Chondrocyte (in vitro differentiated cells): Measurements from ENCODE around the gene BAAT. TPM values are rescaled to one million over a fixed set of nuclear protein-coding genes. Genes with fewer than 3 reads are reported as not detected.

Experiments
- DNase-seq: peaks from one replicate; pipeline ENCODE4 v3.0.0; 2021; ENCODE audit warnings: mixed read lengths, low spot score
- H3K27ac Mint-ChIP-seq: one replicate; pipeline ENCODE4 v1.8.0; 2021; ENCODE audit warnings: mild to moderate bottlenecking, moderate library complexity, mixed read lengths; ENCODE audit not compliant: unreplicated experiment
- H3K27me3 Mint-ChIP-seq: 2 replicates; pipeline ENCODE4 v1.8.0; 2021; ENCODE audit warnings: low read depth, mixed read lengths
- H3K36me3 Mint-ChIP-seq: 2 replicates; pipeline ENCODE4 v1.8.0; 2021; ENCODE audit warnings: low read depth, mixed read lengths
- H3K4me1 Mint-ChIP-seq: 2 replicates; pipeline ENCODE4 v1.8.0; 2021; ENCODE audit warnings: low read depth, mild to moderate bottlenecking, mixed read lengths
- H3K4me3 Mint-ChIP-seq: one replicate; pipeline ENCODE4 v1.8.0; 2021; ENCODE audit warnings: mild to moderate bottlenecking, moderate library complexity, mixed read lengths; ENCODE audit not compliant: unreplicated experiment
- H3K9me3 Mint-ChIP-seq: 2 replicates; pipeline ENCODE4 v1.8.0; 2021; ENCODE audit warnings: low read depth, mixed read lengths
- total RNA-seq: library from RNA; stranded (reverse); gene quantifications from 3 replicates; pipeline ENCODE4 v1.2.1, GENCODE V29; 2021
- TF ChIP-seq, protein P1 (sequence below): fragments of 200-600 bp; sonication (generic); IDR thresholded peaks from 2 replicates; pipeline ENCODE4 v1.5.0; 2021; ENCODE audit warnings: antibody characterized with exemption, mild to moderate bottlenecking, moderate library complexity

BAAT gene
- total RNA-seq, 1 donor from 2014 or later: 0.10 TPM

DNA sequence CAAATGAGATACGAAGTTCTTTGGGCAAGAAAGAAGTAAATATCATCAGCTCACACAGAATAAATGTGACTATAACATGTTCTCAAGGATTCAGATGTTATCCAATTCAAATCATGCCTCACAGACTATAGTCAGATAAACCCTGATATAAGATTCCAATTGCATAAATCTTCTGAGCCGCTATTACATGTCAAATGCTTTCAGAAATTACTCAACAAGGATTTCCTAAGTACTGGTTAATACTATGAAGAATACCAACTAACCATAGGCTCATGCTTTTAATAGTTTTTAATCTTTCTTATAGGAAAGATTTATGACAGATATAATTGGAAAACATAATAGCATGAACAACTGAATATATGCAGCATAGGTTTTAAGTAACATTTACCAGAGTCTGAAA, 73.6 kb downstream of the BAAT start:
- DNase-seq: no peak
- H3K9me3 Mint-ChIP-seq: no peaks in the 10 kb centered on the region
- H3K4me3 Mint-ChIP-seq: no peak overlapping the region
- TF ChIP-seq, protein P1, sequence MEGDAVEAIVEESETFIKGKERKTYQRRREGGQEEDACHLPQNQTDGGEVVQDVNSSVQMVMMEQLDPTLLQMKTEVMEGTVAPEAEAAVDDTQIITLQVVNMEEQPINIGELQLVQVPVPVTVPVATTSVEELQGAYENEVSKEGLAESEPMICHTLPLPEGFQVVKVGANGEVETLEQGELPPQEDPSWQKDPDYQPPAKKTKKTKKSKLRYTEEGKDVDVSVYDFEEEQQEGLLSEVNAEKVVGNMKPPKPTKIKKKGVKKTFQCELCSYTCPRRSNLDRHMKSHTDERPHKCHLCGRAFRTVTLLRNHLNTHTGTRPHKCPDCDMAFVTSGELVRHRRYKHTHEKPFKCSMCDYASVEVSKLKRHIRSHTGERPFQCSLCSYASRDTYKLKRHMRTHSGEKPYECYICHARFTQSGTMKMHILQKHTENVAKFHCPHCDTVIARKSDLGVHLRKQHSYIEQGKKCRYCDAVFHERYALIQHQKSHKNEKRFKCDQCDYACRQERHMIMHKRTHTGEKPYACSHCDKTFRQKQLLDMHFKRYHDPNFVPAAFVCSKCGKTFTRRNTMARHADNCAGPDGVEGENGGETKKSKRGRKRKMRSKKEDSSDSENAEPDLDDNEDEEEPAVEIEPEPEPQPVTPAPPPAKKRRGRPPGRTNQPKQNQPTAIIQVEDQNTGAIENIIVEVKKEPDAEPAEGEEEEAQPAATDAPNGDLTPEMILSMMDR: no peak
- peaks cover 35% of the 10 kb centered on the region for H3K27me3 Mint-ChIP-seq
- H3K36me3 Mint-ChIP-seq: no peaks in the 10 kb centered on the region
- no peaks in the 10 kb centered on the region for H3K4me1 Mint-ChIP-seq
- H3K27ac Mint-ChIP-seq: no peak overlapping the region

Other genes starting within 250 kb of the BAAT start
- gene MRPL50, start 13.6 kb upstream of the BAAT start, total RNA-seq: 5.9 to 8.2 TPM (median 7.2 TPM) in 3 replicates
- 17.9 to 21.0 TPM (median 18.5 TPM) in 3 replicates for gene ZNF189, start 13.8 kb upstream of the BAAT start, total RNA-seq
- 0.25 TPM in 1 of 3 replicates, not detected in the others for gene ALDOB, start 50.8 kb upstream of the BAAT start, total RNA-seq
- 42.6 to 68.6 TPM (median 47.4 TPM) in 3 replicates for gene RNF20, start 148.8 kb upstream of the BAAT start, total RNA-seq
- not detected in 3 replicates for gene PPP3R2, start 210.0 kb upstream of the BAAT start, total RNA-seq